CD4-positive, alpha-beta T cell treated with Interferon gamma for 1 hour (primary cell): ENCODE results near the gene OR8J3.
"Not testable (repeated sequence)": the region's sequence is repeated elsewhere in the genome, so short reads cannot be mapped to it uniquely, and the experiment has no call there.

Experiments
- DNase-seq: peaks from one replicate; pipeline ENCODE4 v3.0.0-alpha.2; 2020

Gene OR8J3, protein sequence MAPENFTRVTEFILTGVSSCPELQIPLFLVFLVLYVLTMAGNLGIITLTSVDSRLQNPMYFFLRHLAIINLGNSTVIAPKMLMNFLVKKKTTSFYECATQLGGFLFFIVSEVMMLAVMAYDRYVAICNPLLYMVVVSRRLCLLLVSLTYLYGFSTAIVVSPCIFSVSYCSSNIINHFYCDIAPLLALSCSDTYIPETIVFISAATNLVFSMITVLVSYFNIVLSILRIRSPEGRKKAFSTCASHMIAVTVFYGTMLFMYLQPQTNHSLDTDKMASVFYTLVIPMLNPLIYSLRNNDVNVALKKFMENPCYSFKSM

GRCh38 chr11:56140151-56140661 is at the start of gene OR8J3:
Gene OR8J3 (minus strand): TSS chr11:56140201. CDS start chr11:56137718, 2,483 bp downstream.
- no peak for DNase-seq

- no peak for DNase-seq
These were observed 48.6 kb upstream of the OR8J3 start for GRCh38 chr11:56188602-56189001.

DNA sequence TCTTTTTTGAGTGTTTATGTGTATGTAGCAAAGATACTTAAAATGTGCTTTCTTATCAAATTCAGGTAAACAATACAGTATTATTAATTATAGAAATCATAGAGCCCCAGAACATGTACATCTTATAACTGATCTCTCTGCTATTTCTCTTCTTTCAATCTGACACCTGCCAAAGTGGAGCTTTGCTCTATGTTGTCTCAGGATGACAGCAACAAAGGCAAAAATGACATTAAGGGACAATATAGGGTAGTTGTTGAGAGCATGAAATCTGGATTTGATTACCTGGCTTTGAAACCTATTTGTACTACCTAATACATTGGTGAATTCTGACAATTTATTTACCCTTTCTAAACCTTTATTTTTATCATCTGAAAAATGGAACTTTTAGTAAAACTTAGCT is 43.5 kb upstream of the OR8J3 start:
- DNase-seq, result no peak

DNA sequence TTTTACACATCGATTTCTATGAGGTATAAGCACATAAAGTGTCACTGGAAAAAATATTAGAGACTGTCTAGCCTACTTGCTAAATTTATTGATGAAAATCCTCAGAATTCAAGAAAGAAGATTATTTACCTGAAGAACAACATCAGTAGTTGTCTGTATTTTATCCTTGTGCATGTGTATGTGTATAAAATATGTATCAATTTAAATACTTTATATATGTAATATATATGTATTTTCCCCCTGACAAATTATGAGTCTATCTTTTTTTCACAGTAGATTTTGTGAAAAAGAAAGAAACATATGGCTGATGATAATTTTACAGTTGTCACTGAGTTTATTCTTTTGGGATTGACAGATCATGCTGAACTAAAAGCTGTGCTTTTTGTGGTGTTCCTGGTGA is 36.3 kb upstream of the OR8J3 start, which contains the start of gene OR5J2:
TSS of gene OR5J2 (plus strand) at position 301 of the 400 bp plus-strand sequence. CDS start at position 301, 0 bp downstream.
- no peak for DNase-seq

DNA sequence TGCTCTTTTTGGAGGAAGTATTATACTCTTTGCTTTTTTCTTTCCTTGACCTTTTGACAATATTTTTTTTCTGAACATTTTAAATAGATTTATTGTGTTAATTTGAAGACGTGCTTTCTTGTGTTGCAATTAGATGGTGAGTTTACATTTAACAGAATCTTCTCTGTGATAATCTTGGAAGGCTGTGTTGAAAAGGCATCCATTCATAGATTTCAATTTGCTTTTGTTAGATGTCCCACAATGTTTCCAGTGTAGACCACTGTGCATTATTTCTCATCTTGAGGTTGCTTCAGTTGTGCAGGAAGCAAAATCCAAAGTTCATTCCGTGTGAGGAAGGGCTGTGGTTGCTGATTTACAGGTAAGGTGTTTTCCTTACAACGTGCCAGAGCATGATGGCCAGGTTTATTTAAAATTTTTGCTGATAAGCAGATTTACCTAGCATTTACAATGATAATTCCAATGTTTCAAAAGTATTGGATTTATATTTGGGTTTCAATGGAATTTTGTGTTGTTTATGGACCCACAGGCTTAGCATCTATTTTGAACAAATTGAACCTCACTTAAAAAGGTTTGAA is 32.3 kb upstream of the OR8J3 start:
- DNase-seq, result no peak

- no peak for DNase-seq
These were observed 23.8 kb upstream of the OR8J3 start for GRCh38 chr11:56163804-56164203.

DNA sequence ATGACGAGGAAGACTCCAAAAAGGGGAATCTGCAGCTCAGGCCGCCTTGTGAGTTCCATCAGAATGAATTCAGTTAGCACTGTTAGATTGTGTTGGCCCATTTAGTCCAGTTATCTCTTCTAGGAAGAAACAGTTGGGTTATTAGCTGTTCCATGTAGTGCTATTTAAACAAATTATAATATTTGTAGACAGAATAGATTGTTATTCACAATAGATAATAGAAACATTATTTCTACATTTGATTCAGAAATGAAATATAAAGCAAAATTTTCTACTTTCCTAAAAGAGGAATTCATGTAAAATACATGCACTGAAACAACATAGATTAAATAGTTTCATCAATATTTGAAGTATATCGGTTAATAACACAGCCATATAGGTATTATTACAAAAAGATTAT is 20.2 kb upstream of the OR8J3 start, which contains the start of gene OR8K5:
TSS of gene OR8K5 (minus strand) at position 101 of the 400 bp plus-strand sequence. CDS start at position 101, 0 bp downstream.
- no peak for DNase-seq

DNA sequence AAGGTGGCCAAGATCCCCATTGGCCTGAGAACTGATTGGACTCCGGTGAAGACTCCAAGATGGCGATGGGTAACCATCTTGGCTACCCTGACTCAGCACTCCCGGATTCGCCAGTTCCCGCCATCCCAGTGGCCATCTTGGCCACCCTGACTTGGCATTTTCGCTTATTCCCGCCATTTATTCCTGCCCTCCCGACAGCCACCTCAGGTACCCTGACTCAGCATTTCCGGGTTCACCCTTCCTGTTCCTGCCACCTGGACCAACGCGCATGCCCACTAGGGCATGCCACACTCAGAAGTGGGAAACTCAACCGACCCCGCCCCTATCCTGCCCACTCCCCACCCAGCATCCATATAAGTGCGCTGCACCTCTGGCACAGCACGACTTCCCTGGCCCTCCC is 12.3 kb upstream of the OR8J3 start:
- DNase-seq, result no peak

GRCh38 chr11:56151376-56151775 is 11.4 kb upstream of the OR8J3 start:
- DNase-seq, result no peak

- DNase-seq, result not testable (repeated sequence)
These were observed 3.7 kb upstream of the OR8J3 start for GRCh38 chr11:56143681-56144080.

GRCh38 chr11:56122073-56122472 is 17.9 kb downstream of the OR8J3 start, which contains the start of gene OR8H3:
Gene OR8H3 (plus strand): TSS chr11:56122373. CDS start chr11:56122373, 0 bp downstream.
- DNase-seq, result no peak

DNA sequence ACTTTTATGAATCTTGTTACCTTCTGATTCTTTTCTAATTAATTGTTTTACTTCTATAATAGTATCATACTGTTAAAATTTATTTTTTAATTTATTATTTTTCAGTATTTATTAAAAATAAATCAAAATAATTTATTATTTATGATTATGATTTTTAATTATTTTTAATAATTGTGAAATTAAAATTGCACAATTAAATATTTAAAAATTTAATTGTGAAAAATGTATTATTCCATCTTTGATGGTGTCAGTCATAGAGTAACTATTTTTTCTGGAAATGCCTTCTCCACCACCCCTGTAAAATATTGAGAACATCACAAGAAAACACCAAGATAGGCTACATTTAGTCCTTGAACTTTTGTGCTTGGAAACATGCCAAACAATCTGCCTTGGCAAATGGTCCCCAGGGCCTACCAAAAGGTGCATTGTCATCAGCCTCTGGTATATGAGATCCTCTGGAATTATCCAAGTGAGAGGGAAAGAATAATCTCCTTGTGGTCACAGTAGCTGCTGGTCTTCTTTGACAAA is 36.7 kb downstream of the OR8J3 start, which contains the start of gene OR8H2:
TSS of gene OR8H2 (plus strand) at position 478 of the 528 bp plus-strand sequence. CDS start 1,356 bp downstream, outside the sequence.
- no peak for DNase-seq

DNA sequence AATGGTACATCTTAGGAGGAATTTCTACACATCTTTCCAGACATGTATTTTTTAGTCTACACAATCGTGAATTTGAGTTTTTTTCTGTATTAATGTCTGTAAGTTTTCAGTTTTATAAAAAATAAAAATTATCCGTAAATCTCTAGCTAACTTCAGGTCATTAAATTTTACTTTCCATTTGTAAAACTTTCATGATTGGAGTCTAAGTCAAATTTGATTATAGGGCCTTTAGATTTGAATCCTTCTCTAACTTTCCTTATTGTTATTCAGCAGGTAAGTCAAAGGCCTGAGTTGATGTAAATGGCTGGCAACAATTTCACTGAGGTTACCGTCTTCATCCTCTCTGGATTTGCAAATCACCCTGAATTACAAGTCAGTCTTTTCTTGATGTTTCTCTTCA is 47.0 kb downstream of the OR8J3 start, which contains the start of gene OR8I2:
TSS of gene OR8I2 (plus strand) at position 301 of the 400 bp plus-strand sequence. CDS start at position 301, 0 bp downstream.
- no peak for DNase-seq

- DNase-seq, result no peak
These were observed 50.3 kb downstream of the OR8J3 start for GRCh38 chr11:56089697-56090096.
